Activated T-helper 1 cell treated with anti-CD3 and anti-CD28 coated beads, Interleukin-2, amount 50 U/mL, for 16 hours (primary cell): ENCODE data around the gene E2F7.
"Not testable (repeated sequence)": the region's sequence is repeated elsewhere in the genome, so short reads cannot be mapped to it uniquely, and the experiment has no call there.

Experiments used
- DNase-seq, 2 donors: peaks; one replicate each; pipeline ENCODE4 v3.0.0-alpha.2; 2020; ENCODE audit warnings: low read depth in 1 of 2, low spot score in 1 of 2

Gene E2F7

GRCh38 chr12:77065361-77066204 is at the start of gene E2F7:
Gene E2F7, minus strand, starts transcription at chr12:77065569. Its CDS starts 934 bp downstream, at chr12:77064635.
- DNase-seq = peak; percentile 51 to 71

GRCh38 chr12:77113971-77114370 is 48.6 kb upstream of the E2F7 start:
- DNase-seq = no peak

GRCh38 chr12:77108707-77109106 is 43.3 kb upstream of the E2F7 start:
- DNase-seq = no peak

GRCh38 chr12:77107121-77107520 is 41.8 kb upstream of the E2F7 start:
- DNase-seq = no peak

GRCh38 chr12:77104792-77105191 is 39.4 kb upstream of the E2F7 start:
- DNase-seq = no peak

- no peak for DNase-seq
Observed at GRCh38 chr12:77104286-77104685, 38.9 kb upstream of the E2F7 start.

GRCh38 chr12:77102691-77103090 is 37.3 kb upstream of the E2F7 start:
- DNase-seq = no peak

- DNase-seq = no peak
Observed at GRCh38 chr12:77102123-77102522, 36.8 kb upstream of the E2F7 start.

GRCh38 chr12:77099799-77100198 is 34.4 kb upstream of the E2F7 start:
- DNase-seq = no peak

- no peak for DNase-seq
Observed at GRCh38 chr12:77097846-77098245, 32.5 kb upstream of the E2F7 start.

- DNase-seq = not testable (repeated sequence)
Observed at GRCh38 chr12:77092227-77092626, 26.9 kb upstream of the E2F7 start.

GRCh38 chr12:77089686-77090220 is 24.4 kb upstream of the E2F7 start:
- DNase-seq = no peak

GRCh38 chr12:77087427-77087826 is 22.1 kb upstream of the E2F7 start:
- DNase-seq = no peak

GRCh38 chr12:77082021-77082420 is 16.7 kb upstream of the E2F7 start:
- DNase-seq = no peak

GRCh38 chr12:77079631-77080030 is 14.3 kb upstream of the E2F7 start:
- no peak for DNase-seq

GRCh38 chr12:77078231-77078630 is 12.9 kb upstream of the E2F7 start:
- DNase-seq = no peak

- DNase-seq = no peak
Observed at GRCh38 chr12:77076886-77077285, 11.5 kb upstream of the E2F7 start.

- DNase-seq = not testable (repeated sequence)
Observed at GRCh38 chr12:77073894-77074293, 8.5 kb upstream of the E2F7 start.

- DNase-seq = no peak
Observed at GRCh38 chr12:77072833-77073495, 7.6 kb upstream of the E2F7 start.

- no peak for DNase-seq
Observed at GRCh38 chr12:77070800-77071449, 5.6 kb upstream of the E2F7 start.

- no peak for DNase-seq
Observed at GRCh38 chr12:77070382-77070781, 5.0 kb upstream of the E2F7 start.

GRCh38 chr12:77064896-77065360 is 441 bp downstream of the E2F7 start:
- no peak for DNase-seq
